Ishikawa (cell line): ENCODE measurements around the gene TMEM217.

Experiments
- CEBPB ChIP-seq: IDR thresholded peaks from 2 replicates; pipeline ENCODE4 v1.6.1; 2012
- CREB1 ChIP-seq: IDR thresholded peaks from 2 replicates; pipeline ENCODE4 v1.6.1; 2012; ENCODE audit warnings: low read depth
- EGR1 ChIP-seq: IDR thresholded peaks from 2 replicates; pipeline ENCODE4 v1.6.1; 2012
- EP300 ChIP-seq: IDR thresholded peaks from 2 replicates; pipeline ENCODE4 v1.6.1; 2012; ENCODE audit warnings: borderline replicate concordance
- FOXM1 ChIP-seq: IDR thresholded peaks from 2 replicates; pipeline ENCODE4 v1.6.1; 2012; ENCODE audit warnings: low read depth, borderline replicate concordance
- NFIC ChIP-seq: IDR thresholded peaks from 2 replicates; pipeline ENCODE4 v1.6.1; 2012
- RAD21 ChIP-seq: IDR thresholded peaks from 2 replicates; pipeline ENCODE4 v1.6.1; 2012; ENCODE audit warnings: low read depth
- TAF1 ChIP-seq: IDR thresholded peaks from 2 replicates; pipeline ENCODE4 v1.6.1; 2012; ENCODE audit warnings: low read depth, mild to moderate bottlenecking
- YY1 ChIP-seq: IDR thresholded peaks from 2 replicates; pipeline ENCODE4 v1.6.1; 2012; ENCODE audit warnings: low read depth
- ZBTB7A ChIP-seq: IDR thresholded peaks from 2 replicates; pipeline ENCODE4 v1.6.1; 2012; ENCODE audit warnings: low read depth
- TF ChIP-seq, protein P1 (sequence below): IDR thresholded peaks from 2 replicates; pipeline ENCODE4 v1.6.1; 2012; ENCODE audit warnings: low read depth, mild to moderate bottlenecking
- TF ChIP-seq, protein P2 (sequence below): IDR thresholded peaks from 2 replicates; pipeline ENCODE4 v1.6.1; 2012
- TF ChIP-seq, protein P3 (sequence below): IDR thresholded peaks from 2 replicates; pipeline ENCODE4 v1.6.1; 2012

DNA sequence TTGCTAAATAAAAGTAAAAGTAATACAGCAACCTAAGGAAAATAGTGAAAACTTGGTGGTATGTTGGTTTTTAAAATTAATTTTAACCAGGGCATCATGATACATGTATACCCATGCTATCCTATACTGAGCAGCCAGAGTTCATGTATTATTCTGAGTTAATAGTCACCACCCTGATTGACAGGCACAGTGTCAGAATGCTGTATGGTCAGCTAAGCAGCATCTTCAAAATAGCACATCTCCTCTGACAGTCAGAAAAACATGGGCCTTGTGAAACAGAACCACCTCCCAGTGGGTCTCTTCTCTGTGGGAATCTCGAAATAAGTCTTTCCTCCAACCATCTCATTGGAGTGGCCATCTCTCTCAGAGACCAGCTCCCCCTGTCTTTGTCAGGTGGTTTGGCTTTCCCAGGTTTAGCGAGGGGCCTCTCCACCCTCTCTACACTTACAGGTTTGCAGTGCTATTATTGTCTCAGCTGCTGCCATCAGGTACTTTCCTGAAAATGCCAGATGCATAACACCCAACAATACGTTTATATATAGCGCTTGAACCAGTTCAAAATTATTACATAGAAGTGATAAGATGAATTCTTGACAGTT lies 48.8 kb upstream of the TMEM217 start:
- TF ChIP-seq TAF1 (no peak), FOXM1 (no peak), EP300 (no peak), YY1 (no peak), CEBPB (no peak), RAD21 (no peak), CREB1 (no peak), NFIC (no peak), ZBTB7A (no peak), EGR1 (no peak)
- TF ChIP-seq, protein P1, sequence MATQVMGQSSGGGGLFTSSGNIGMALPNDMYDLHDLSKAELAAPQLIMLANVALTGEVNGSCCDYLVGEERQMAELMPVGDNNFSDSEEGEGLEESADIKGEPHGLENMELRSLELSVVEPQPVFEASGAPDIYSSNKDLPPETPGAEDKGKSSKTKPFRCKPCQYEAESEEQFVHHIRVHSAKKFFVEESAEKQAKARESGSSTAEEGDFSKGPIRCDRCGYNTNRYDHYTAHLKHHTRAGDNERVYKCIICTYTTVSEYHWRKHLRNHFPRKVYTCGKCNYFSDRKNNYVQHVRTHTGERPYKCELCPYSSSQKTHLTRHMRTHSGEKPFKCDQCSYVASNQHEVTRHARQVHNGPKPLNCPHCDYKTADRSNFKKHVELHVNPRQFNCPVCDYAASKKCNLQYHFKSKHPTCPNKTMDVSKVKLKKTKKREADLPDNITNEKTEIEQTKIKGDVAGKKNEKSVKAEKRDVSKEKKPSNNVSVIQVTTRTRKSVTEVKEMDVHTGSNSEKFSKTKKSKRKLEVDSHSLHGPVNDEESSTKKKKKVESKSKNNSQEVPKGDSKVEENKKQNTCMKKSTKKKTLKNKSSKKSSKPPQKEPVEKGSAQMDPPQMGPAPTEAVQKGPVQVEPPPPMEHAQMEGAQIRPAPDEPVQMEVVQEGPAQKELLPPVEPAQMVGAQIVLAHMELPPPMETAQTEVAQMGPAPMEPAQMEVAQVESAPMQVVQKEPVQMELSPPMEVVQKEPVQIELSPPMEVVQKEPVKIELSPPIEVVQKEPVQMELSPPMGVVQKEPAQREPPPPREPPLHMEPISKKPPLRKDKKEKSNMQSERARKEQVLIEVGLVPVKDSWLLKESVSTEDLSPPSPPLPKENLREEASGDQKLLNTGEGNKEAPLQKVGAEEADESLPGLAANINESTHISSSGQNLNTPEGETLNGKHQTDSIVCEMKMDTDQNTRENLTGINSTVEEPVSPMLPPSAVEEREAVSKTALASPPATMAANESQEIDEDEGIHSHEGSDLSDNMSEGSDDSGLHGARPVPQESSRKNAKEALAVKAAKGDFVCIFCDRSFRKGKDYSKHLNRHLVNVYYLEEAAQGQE = no peak
- TF ChIP-seq, protein P2, sequence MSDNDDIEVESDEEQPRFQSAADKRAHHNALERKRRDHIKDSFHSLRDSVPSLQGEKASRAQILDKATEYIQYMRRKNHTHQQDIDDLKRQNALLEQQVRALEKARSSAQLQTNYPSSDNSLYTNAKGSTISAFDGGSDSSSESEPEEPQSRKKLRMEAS = no peak
- TF ChIP-seq, protein P3, sequence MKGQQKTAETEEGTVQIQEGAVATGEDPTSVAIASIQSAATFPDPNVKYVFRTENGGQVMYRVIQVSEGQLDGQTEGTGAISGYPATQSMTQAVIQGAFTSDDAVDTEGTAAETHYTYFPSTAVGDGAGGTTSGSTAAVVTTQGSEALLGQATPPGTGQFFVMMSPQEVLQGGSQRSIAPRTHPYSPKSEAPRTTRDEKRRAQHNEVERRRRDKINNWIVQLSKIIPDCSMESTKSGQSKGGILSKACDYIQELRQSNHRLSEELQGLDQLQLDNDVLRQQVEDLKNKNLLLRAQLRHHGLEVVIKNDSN = no peak
